Measurements from ENCODE around the gene DBF4. TPM values are rescaled to one million over a fixed set of nuclear protein-coding genes. Genes with fewer than 3 reads are reported as not detected.

The DBF4 gene
- total and polyA plus RNA-seq, 9 of the 15 experiments (the other 6 are each of a cell fraction or from before 2014, with no cell fraction given): 37.8 to 145 (median 104) TPM

DNA sequence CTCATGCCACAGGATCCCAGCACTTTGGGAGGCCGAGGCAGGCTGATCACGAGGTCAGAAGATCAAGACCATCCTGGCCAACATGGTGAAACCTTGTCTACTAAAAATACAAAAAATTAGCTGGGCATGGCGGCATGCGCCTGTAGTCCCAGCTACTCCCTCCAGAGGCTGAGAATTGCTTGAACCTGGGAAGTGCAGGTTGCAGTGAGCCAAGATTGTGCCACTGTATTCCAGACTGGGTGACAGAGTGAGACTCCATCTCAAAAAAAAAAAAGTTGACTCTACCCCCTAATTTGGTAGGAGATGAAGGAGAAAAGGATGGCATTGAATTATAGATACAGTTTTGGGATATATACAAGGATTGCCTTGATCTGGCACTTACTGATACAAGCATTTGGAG, 32.5 kb downstream of the DBF4 start (continued):
- TF ChIP-seq, protein P1, sequence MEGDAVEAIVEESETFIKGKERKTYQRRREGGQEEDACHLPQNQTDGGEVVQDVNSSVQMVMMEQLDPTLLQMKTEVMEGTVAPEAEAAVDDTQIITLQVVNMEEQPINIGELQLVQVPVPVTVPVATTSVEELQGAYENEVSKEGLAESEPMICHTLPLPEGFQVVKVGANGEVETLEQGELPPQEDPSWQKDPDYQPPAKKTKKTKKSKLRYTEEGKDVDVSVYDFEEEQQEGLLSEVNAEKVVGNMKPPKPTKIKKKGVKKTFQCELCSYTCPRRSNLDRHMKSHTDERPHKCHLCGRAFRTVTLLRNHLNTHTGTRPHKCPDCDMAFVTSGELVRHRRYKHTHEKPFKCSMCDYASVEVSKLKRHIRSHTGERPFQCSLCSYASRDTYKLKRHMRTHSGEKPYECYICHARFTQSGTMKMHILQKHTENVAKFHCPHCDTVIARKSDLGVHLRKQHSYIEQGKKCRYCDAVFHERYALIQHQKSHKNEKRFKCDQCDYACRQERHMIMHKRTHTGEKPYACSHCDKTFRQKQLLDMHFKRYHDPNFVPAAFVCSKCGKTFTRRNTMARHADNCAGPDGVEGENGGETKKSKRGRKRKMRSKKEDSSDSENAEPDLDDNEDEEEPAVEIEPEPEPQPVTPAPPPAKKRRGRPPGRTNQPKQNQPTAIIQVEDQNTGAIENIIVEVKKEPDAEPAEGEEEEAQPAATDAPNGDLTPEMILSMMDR (IDR thresholded peaks at IDR 0.05 in 2 of 3, conservative IDR thresholded peaks at IDR 0.05 in 1 of 3; ENCODE audit: insufficient read depth in 2 of 3, low read depth in 1 of 3, low read length in 3 of 3): 0 out of 6 replicates have a peak, but pooled peaks of 1 of the 3 experiments have one; percentile 2
- TF ChIP-seq SUPT5H (IDR thresholded peaks at IDR 0.05): peak; percentile 75
- TF ChIP-seq POLR2A (conservative IDR thresholded peaks at IDR 0.05): peak; percentile 74

DNA sequence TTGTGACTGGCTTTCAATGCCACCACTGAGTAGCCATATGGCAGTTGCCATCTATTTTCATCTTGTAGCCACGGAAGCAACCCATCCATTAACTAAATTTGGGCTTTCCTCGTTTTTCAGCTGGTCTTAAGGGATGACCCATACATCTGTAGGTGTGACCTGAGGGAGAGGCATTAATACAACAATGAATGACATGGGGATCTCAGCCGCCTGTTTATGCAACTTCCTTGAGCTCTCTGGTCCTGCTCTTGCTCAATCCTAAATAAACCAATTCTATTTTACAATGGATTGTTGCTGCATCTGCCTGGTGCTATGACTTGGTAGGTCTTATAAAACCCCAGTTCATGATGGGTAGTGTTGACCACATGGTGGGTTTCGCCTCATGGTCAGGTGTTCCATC, 35.8 kb downstream of the DBF4 start:
- no peak overlapping the region for H3K4me2 ChIP-seq (ENCODE audit: insufficient read depth, low read length)
- ATAC-seq: no peak
- no peaks in the 10 kb centered on the region for H3K79me2 ChIP-seq (ENCODE audit: control insufficient read depth, insufficient read depth, low read length)
- H3K4me3 ChIP-seq: no peak overlapping the region
- H3K4me1 ChIP-seq (replicated peaks in 1 of 2; ENCODE audit: control insufficient read depth in 2 of 2, insufficient read depth in 2 of 2, low read length in 2 of 2): no peaks in the 10 kb centered on the region
- in situ Hi-C loops (cut with MboI) (no loop called here), intact Hi-C loops (cut with micrococcal nuclease) (no loop called here)
- H3K27me3 ChIP-seq (ENCODE audit: control insufficient read depth in 2 of 2, insufficient read depth in 2 of 2, low read length in 2 of 2): no peaks in the 10 kb centered on the region
- no peak overlapping the region for H3K9ac ChIP-seq (ENCODE audit: insufficient read depth in 1 of 2, low read depth in 2 of 2, low read length in 2 of 2)
- FAIRE-seq: no peak
- no TSS peak for BruUV-seq (replicated peaks)
- no peak overlapping the region for H2AFZ ChIP-seq (ENCODE audit: low read depth, low read length)
- ChIA-PET CTCF (ENCODE audit: low intra/inter-chr PET ratio) (interaction anchor here (0.6 kb wide), 1 partner anchor 16 kb away, joined by 3 read pairs; no protein-coding TSS in a partner anchor), POLR2A (no interaction called here)
- no peaks in the 10 kb centered on the region for H3K9me3 ChIP-seq (replicated peaks; ENCODE audit: control insufficient read depth, insufficient read depth, low read depth, low read length)
- peaks cover 13% of the 10 kb centered on the region for H3K36me3 ChIP-seq (ENCODE audit: control insufficient read depth, insufficient read depth, low read length)
- WGBS (ENCODE audit: insufficient coverage, low coverage, missing lambda C conversion rate): 6% methylated on average over 4 of the region's 4 CpGs
- no peak for TF ChIP-seq COPS2 (conservative IDR thresholded peaks at IDR 0.05)
- no peak for TF ChIP-seq MED1 (CRISPR knock-in tag; IDR thresholded peaks at IDR 0.05; ENCODE audit: borderline replicate concordance)
- TF ChIP-seq, protein P2, sequence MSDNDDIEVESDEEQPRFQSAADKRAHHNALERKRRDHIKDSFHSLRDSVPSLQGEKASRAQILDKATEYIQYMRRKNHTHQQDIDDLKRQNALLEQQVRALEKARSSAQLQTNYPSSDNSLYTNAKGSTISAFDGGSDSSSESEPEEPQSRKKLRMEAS (CRISPR knock-in tag; IDR thresholded peaks at IDR 0.05): no peak
- no peak for TF ChIP-seq HDAC3 (IDR thresholded peaks at IDR 0.05; ENCODE audit: borderline replicate concordance, partially characterized antibody)
- no peak for TF ChIP-seq BHLHE40 (IDR thresholded peaks at IDR 0.05; ENCODE audit: low read length)
- DNase-seq (ENCODE audit: extremely low read depth in 1 of 4, low spot score in 3 of 4): no peak
- no peak overlapping the region for H3K27ac ChIP-seq (ENCODE audit: extremely low read depth, low read depth, low read length)
- H3K9me1 ChIP-seq (ENCODE audit: control insufficient read depth, insufficient read depth, low read length): no peaks in the 10 kb centered on the region
- no peaks in the 10 kb centered on the region for H4K20me1 ChIP-seq (replicated peaks; ENCODE audit: control insufficient read depth, insufficient read depth, low read length)

Measured in K562 (cell line).